Spleen (tissue), 13 donors: ENCODE data around the gene ABCG8. TPM values are rescaled to one million over a fixed set of nuclear protein-coding genes. Genes with fewer than 3 reads are reported as not detected.

Source experiments
- DNase-seq: peaks from one replicate; pipeline ENCODE4 v3.0.0-alpha.2; 2020
- H3K27ac ChIP-seq, 8 donors: fragments of 200-600 bp; sonication (generic) in 7 of 8; 1 replicate in 4 of 8; 2 replicates in 4 of 8; pipeline versions ENCODE4 v1.5.0 to v1.8.0; 2016 to 2021; ENCODE audit warnings: inconsistent platforms in 4 of 8, mild to moderate bottlenecking in 4 of 8, moderate library complexity in 1 of 8
- H3K27me3 ChIP-seq, 7 donors: fragments of 200-600 bp; sonication (generic) in 6 of 7; replicated peaks in 1 of 7; 1 replicate in 4 of 7; 2 replicates in 3 of 7; pipeline versions ENCODE4 v1.5.0 to v1.8.0; 2016 to 2021; ENCODE audit warnings: inconsistent platforms in 3 of 7, mild to moderate bottlenecking in 1 of 7
- H3K36me3 ChIP-seq, 6 donors: fragments of 200-600 bp; sonication (generic) in 5 of 6; 1 replicate in 4 of 6; 2 replicates in 2 of 6; pipeline versions ENCODE4 v1.5.0 to v1.8.0; 2016 to 2021; ENCODE audit warnings: inconsistent platforms in 2 of 6
- H3K4me1 ChIP-seq, 6 donors: fragments of 200-600 bp; sonication (generic) in 5 of 6; 1 replicate in 3 of 6; 2 replicates in 3 of 6; pipeline versions ENCODE4 v1.5.0 to v1.8.0; 2016 to 2021; ENCODE audit warnings: inconsistent platforms in 3 of 6
- H3K4me3 ChIP-seq, 8 donors: fragments of 200-600 bp; sonication (generic) in 7 of 8; 1 replicate in 4 of 8; 2 replicates in 4 of 8; pipeline versions ENCODE4 v1.5.0 to v1.8.0; 2016 to 2021; ENCODE audit warnings: inconsistent platforms in 4 of 8, mild to moderate bottlenecking in 4 of 8, moderate library complexity in 2 of 8
- H3K9me3 ChIP-seq, 8 donors: fragments of 200-600 bp; sonication (generic) in 7 of 8; 1 replicate in 4 of 8; 2 replicates in 4 of 8; pipeline versions ENCODE4 v1.5.0 to v1.8.0; 2016 to 2021; ENCODE audit warnings: inconsistent platforms in 4 of 8
- CTCF ChIP-seq, 11 experiments: fragments of 200-600 bp in 7 of 11; fragments of 450-650 bp in 4 of 11; sonication (generic) in 4 of 11; IDR thresholded peaks in 8 of 11; conservative IDR thresholded peaks in 3 of 11; 1 replicate in 7 of 11; 2 replicates in 4 of 11; pipeline versions ENCODE4 v1.4.0 to v1.8.0; 2016 to 2021; ENCODE audit warnings: antibody characterized with exemption in 11 of 11, inconsistent platforms in 4 of 11, mild to moderate bottlenecking in 1 of 11
- POLR2A ChIP-seq, 3 donors: fragments of 450-650 bp; IDR thresholded peaks; one replicate each; pipeline ENCODE4 v1.5.1; 2017; ENCODE audit warnings: antibody characterized with exemption in 3 of 3, mild to moderate bottlenecking in 1 of 3
- POLR2AphosphoS5 ChIP-seq, 3 donors: sonication (generic); formaldehyde crosslinking; IDR thresholded peaks; one replicate each; pipeline ENCODE4 v1.5.1; 2017; ENCODE audit warnings: antibody characterized with exemption in 3 of 3
- whole genome bisulfite sequencing, 5 donors: extraction: QIAGEN DNeasy Blood & Tissue Kit in 3 of 5; methylation state at CpG; one replicate each; pipeline versions ENCODE4 v1.1.5 to v1.1.7; 2013 to 2018; 5-methylcytosine and 5-hydroxymethylcytosine counted together
- intact Hi-C: fragments of 100-400 bp; cut with DNase I; formaldehyde crosslinking; loops from one replicate; pipeline ENCODE4 v1.15.0; 2023; ENCODE audit warnings: low total_unique reads
- long read RNA-seq, 2 donors: transcript quantifications; one replicate each; lab custom pipeline, GENCODE V29; 2026
- polyA plus RNA-seq, 3 donors: library from polyadenylated mRNA; stranded (reverse); fragments of 200-250 nt; gene quantifications; one replicate each; pipeline ENCODE4 v1.2.1, GENCODE V29; 2013
- total RNA-seq, 7 donors: library from RNA; depleted of rRNA in 3 of 7; stranded (reverse); fragments of >200 nt in 3 of 7; fragmentation: NEBNext Ultra II Directional in 4 of 7; extraction: Animal tissue kit (Norgen Biotek cat#: 25700) in 4 of 7; gene quantifications; one replicate each; pipeline versions ENCODE4 v1.1.0 to v1.2.1, GENCODE V29; 2016 to 2021
- donor health status: healthy with polysubstance abuse.
- donor health status: DM: no; HTN: no; CAD: no; lungs with moderate emphysema.
- donor health status: DM: no; HTN: no; CAD: no.
- donor health status: Bipolar disorder and iron deficiency.
- donor health status: healthy.
- donor health status: DM: no; HTN: no; CAD: no.
- donor health status: DM: yes; HTN: yes; CAD: no.

Gene ABCG8
- total RNA-seq (under 1 TPM in 3 of 7 donors, not detected in 4; 0.20 to 0.46 (median 0.23) TPM), polyA plus RNA-seq (under 1 TPM in 2 of 3 donors, not detected in 1; 0.02 to 0.03 TPM)
- long read RNA-seq, donor 1: 0 reads
- long read RNA-seq, donor 2, partial matches to known transcripts: 40 of 40 reads
- long read RNA-seq, donor 2, other reads (novel, unspliced or antisense): 0 of 40 reads

- DNase-seq: no peak
- Histone ChIP-seq H3K27me3 (peaks cover 0 to 12% (median 0%) of the 10 kb centered on the region in 7 donors), H3K36me3 (no peaks in the 10 kb centered on the region), H3K27ac (no peak within 1 kb of the TSS), H3K9me3 (no peaks in the 10 kb centered on the region), H3K4me3 (no peak within 1 kb of the TSS), H3K4me1 (no peaks in the 10 kb centered on the region)
- 82 to 91% (median 88%) methylated on average over 13 to 20 of the region's 20 CpGs for WGBS, 5 donors
- TF ChIP-seq POLR2A (IDR thresholded peaks at IDR 0.05) (no peak), POLR2AphosphoS5 (IDR thresholded peaks at IDR 0.05) (no peak), CTCF (IDR thresholded peaks at IDR 0.05 in 8 of 11, conservative IDR thresholded peaks at IDR 0.05 in 3 of 11) (no peak)
- intact Hi-C loops: no loop called here
Observed at GRCh38 chr2:43838560-43839267, at the start of gene ABCG8, which contains the start of gene ABCG5. TSS of gene ABCG8 (plus strand) at chr2:43838971. CDS start at chr2:43839054, 83 bp downstream. TSS of gene ABCG5 (minus strand) at chr2:43838839. CDS start at chr2:43838679, 160 bp downstream.

- DNase-seq: no peak
- peaks cover 0 to 52% (median 2%) of the 10 kb centered on the region in 6 donors for H3K36me3 ChIP-seq
- H3K27me3 ChIP-seq: no peaks in the 10 kb centered on the region
- WGBS, 5 donors: 78 to 88% (median 82%) methylated on average over 5 of the region's 5 CpGs
- H3K4me1 ChIP-seq: peaks cover 0 to 4% (median 0%) of the 10 kb centered on the region in 6 donors
- TF ChIP-seq POLR2A (IDR thresholded peaks at IDR 0.05) (no peak), CTCF (IDR thresholded peaks at IDR 0.05 in 8 of 11, conservative IDR thresholded peaks at IDR 0.05 in 3 of 11) (no peak), POLR2AphosphoS5 (IDR thresholded peaks at IDR 0.05) (no peak)
- H3K4me3 ChIP-seq: no peak overlapping the region
- intact Hi-C loops: no loop called here
- H3K9me3 ChIP-seq: no peaks in the 10 kb centered on the region
- peak overlapping the region in 5 of 8 donors; percentile 50 to 73 (median 58) for H3K27ac ChIP-seq
Observed at GRCh38 chr2:43790147-43790546, 48.6 kb upstream of the ABCG8 start.

- WGBS, 5 donors: 88 to 97% (median 93%) methylated on average over 2 of the region's 2 CpGs
- no peak for TF ChIP-seq POLR2AphosphoS5 (IDR thresholded peaks at IDR 0.05)
- TF ChIP-seq POLR2A (IDR thresholded peaks at IDR 0.05): no peak
- no peak for TF ChIP-seq CTCF (IDR thresholded peaks at IDR 0.05 in 8 of 11, conservative IDR thresholded peaks at IDR 0.05 in 3 of 11)
- no peak overlapping the region for H3K4me3 ChIP-seq
- H3K27ac ChIP-seq: peak overlapping the region in 6 of 8 donors; percentile 43 to 73 (median 58)
- H3K9me3 ChIP-seq: no peaks in the 10 kb centered on the region
- intact Hi-C loops: no loop called here
- H3K36me3 ChIP-seq: peaks cover 0 to 53% (median 2%) of the 10 kb centered on the region in 6 donors
- DNase-seq: no peak
- H3K27me3 ChIP-seq: no peaks in the 10 kb centered on the region
- H3K4me1 ChIP-seq: peaks cover 0 to 4% (median 0%) of the 10 kb centered on the region in 6 donors
Observed at GRCh38 chr2:43791035-43791765, 47.6 kb upstream of the ABCG8 start.
